Measurements from ENCODE around the gene NTF3.

Gene NTF3

GRCh38 chr12:5439788-5440300, 7.9 kb downstream of the NTF3 start:
- H3K27me3 Mint-ChIP-seq = peaks cover 30% of the 10 kb centered on the region
- no peak for DNase-seq
- no peak for ATAC-seq
- H3K4me1 Mint-ChIP-seq = no peaks in the 10 kb centered on the region
- no peak overlapping the region for H3K27ac Mint-ChIP-seq
- H3K36me3 Mint-ChIP-seq (ENCODE audit: low read depth) = no peaks in the 10 kb centered on the region
- no peak overlapping the region for H3K4me3 Mint-ChIP-seq
- H3K9me3 Mint-ChIP-seq = no peaks in the 10 kb centered on the region

DNA sequence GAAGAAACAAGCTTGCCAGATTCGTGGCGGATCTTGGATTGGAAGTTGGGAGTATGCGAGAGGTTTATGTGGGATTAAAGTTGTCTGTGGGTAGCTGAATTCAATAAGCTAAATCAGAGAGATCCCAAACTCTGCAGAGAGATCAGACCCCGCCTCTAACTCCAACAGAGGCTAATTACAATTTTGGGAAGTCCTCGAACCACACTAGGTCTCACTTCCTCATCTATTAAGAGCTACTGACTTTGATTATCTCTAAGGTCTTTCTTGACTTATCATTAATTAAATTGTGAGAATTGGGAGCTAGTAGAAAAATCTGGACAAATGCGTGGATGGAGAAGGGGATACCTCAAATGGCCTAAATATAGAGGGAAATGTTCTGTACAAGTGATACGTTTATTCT, 9.1 kb downstream of the NTF3 start:
- ATAC-seq (no peak), DNase-seq (no peak)
- no peak overlapping the region for H3K27ac Mint-ChIP-seq
- no peaks in the 10 kb centered on the region for H3K9me3 Mint-ChIP-seq
- no peaks in the 10 kb centered on the region for H3K36me3 Mint-ChIP-seq (ENCODE audit: low read depth)
- H3K27me3 Mint-ChIP-seq = peaks cover 30% of the 10 kb centered on the region
- no peaks in the 10 kb centered on the region for H3K4me1 Mint-ChIP-seq
- H3K4me3 Mint-ChIP-seq = no peak overlapping the region

GRCh38 chr12:5441497-5442236, 9.8 kb downstream of the NTF3 start:
- Mint-ChIP-seq H3K9me3 (no peaks in the 10 kb centered on the region), H3K27me3 (peaks cover 30% of the 10 kb centered on the region), H3K36me3 (ENCODE audit: low read depth) (no peaks in the 10 kb centered on the region), H3K27ac (no peak overlapping the region), H3K4me3 (no peak overlapping the region), H3K4me1 (no peaks in the 10 kb centered on the region)
- DNase-seq (no peak), ATAC-seq (no peak)

DNA sequence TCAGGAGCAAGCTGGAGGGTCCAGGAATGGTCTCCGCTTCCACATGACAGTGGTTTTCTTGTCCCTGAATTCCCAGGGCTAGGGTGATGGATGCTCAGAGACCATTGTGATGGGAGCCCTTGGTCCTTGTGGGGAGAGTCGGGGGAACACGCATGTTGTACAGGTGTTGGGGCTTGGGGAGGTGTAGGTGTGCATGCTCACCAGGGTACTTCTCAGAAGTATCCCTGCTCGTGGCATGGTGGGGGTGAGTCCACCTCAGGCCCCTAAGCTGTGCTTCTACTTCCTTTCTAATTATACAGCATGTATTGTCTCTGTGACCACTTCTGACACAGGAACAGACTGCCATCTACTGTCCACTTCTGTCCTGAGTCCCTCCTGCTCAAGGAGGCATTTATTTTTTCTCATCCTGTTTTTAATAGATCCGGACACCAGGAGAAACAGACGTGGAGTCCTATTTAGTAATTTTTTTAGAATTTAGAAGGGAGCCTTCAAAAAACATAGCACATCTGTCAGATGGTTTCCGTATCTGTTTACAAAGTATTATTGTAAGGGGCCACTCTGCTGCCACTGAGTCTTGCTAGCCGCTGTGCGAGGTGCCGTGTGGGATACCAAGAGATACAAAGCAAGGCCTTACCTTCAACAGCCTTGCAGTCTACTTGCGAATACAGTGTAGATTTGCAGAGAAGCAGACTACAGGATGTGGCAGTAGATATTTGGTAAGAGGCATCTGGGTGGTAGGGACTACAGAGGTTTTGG, 10.5 kb downstream of the NTF3 start:
- no peak for DNase-seq
- ATAC-seq = no peak
- no peaks in the 10 kb centered on the region for H3K36me3 Mint-ChIP-seq (ENCODE audit: low read depth)
- no peak overlapping the region for H3K27ac Mint-ChIP-seq
- no peaks in the 10 kb centered on the region for H3K9me3 Mint-ChIP-seq
- H3K27me3 Mint-ChIP-seq = peaks cover 23% of the 10 kb centered on the region
- no peaks in the 10 kb centered on the region for H3K4me1 Mint-ChIP-seq
- no peak overlapping the region for H3K4me3 Mint-ChIP-seq

- DNase-seq (no peak), ATAC-seq (no peak)
- no peaks in the 10 kb centered on the region for H3K36me3 Mint-ChIP-seq (ENCODE audit: low read depth)
- H3K4me3 Mint-ChIP-seq = no peak overlapping the region
- H3K27ac Mint-ChIP-seq = no peak overlapping the region
- no peaks in the 10 kb centered on the region for H3K4me1 Mint-ChIP-seq
- H3K27me3 Mint-ChIP-seq = peaks cover 12% of the 10 kb centered on the region
- H3K9me3 Mint-ChIP-seq = no peaks in the 10 kb centered on the region
Measured at GRCh38 chr12:5444520-5444919, 12.6 kb downstream of the NTF3 start.

DNA sequence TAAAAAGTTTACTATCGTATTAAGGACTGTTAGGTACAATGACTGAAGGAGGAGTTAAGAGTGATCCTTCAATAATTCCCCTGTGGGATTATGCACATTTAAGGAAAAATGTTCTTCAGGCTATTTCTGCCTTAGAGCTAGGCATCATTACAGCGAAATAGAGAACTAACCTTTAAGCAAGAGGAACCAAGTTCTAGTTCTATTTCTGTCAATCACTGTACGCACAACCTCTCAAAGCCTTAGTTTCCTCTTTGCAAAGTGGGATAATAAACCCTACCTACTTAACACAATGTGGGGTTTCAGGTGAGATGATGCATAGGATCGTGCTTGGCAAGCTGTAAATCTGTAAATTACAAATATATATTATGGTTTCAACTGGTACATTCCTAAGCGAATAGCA, 15.4 kb downstream of the NTF3 start:
- ATAC-seq = no peak
- Mint-ChIP-seq H3K9me3 (no peaks in the 10 kb centered on the region), H3K4me1 (no peaks in the 10 kb centered on the region), H3K36me3 (ENCODE audit: low read depth) (no peaks in the 10 kb centered on the region), H3K27ac (no peak overlapping the region), H3K4me3 (no peak overlapping the region), H3K27me3 (peaks cover 9% of the 10 kb centered on the region)
- DNase-seq = no peak

- no peaks in the 10 kb centered on the region for H3K4me1 Mint-ChIP-seq
- ATAC-seq (no peak), DNase-seq (no peak)
- H3K4me3 Mint-ChIP-seq = no peak overlapping the region
- H3K36me3 Mint-ChIP-seq (ENCODE audit: low read depth) = no peaks in the 10 kb centered on the region
- no peaks in the 10 kb centered on the region for H3K9me3 Mint-ChIP-seq
- peaks cover 7% of the 10 kb centered on the region for H3K27me3 Mint-ChIP-seq
- H3K27ac Mint-ChIP-seq = no peak overlapping the region
Measured at GRCh38 chr12:5451251-5451650, 19.3 kb downstream of the NTF3 start.

DNA sequence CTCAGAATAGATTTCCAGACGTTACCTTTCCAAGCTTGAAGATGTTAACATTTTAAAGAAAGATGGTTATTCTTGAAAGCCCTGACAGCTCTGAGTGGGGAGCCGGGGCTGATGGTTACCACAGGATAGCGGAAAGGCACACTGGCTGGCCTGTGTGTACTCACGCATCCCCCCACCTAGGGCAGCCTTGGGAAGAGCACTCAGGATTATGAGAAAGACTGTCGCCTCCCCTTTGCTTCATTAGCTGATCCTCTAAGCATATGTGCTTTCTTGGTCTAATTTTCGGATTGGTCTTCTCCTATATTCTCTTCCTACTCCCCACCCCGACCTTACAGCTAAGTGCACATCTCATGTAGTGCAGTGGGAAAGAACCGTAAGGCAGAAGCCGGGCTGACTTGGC, 20.7 kb downstream of the NTF3 start:
- no peak for ATAC-seq
- Mint-ChIP-seq H3K4me3 (no peak overlapping the region), H3K4me1 (peaks cover 6% of the 10 kb centered on the region), H3K9me3 (no peaks in the 10 kb centered on the region), H3K36me3 (ENCODE audit: low read depth) (no peaks in the 10 kb centered on the region), H3K27me3 (peaks cover 7% of the 10 kb centered on the region), H3K27ac (no peak overlapping the region)
- no peak for DNase-seq

DNA sequence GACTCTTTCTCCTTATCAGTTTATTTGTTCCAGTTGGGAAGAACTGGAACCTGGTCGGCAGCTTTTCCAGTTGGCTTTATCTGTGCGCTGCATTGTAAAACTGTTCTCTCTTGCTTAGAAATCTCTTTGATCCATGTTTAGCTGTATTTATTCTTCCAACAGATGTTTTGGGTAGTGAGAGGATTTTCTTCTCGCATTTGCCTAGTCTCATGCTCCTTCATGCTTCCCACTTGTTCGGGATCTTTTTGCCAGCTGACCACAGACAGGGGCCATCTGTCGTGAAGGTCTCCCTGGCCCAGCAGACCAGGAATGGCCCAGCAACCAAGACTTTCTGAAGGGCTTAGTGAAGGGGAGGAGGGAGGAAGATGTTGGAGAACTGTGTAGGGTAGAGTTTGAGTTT, 21.6 kb downstream of the NTF3 start:
- H3K4me3 Mint-ChIP-seq = no peak overlapping the region
- ATAC-seq = no peak
- peaks cover 6% of the 10 kb centered on the region for H3K4me1 Mint-ChIP-seq
- H3K36me3 Mint-ChIP-seq (ENCODE audit: low read depth) = no peaks in the 10 kb centered on the region
- DNase-seq = no peak
- no peaks in the 10 kb centered on the region for H3K9me3 Mint-ChIP-seq
- H3K27ac Mint-ChIP-seq = no peak overlapping the region
- peaks cover 7% of the 10 kb centered on the region for H3K27me3 Mint-ChIP-seq

DNA sequence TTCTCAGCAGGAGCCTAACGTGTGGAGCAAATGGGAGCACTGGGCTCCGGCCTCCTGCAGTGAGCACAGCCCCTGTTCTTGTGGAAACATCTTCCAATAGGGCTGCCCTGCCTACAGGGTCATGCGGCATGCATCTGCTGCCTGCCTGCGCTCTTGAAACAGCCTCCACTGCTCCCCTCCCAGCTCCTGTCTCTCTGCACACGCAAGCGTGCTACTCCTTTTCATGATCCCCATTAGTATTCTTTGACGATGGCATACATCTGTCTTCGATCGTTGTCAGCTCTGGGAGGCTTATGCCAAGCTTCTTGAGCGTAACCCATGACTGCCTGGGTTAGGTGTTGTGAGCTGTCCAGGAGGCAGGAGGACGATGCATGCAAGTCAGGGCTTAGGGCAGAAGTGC, 23.1 kb downstream of the NTF3 start:
- Mint-ChIP-seq H3K36me3 (ENCODE audit: low read depth) (no peaks in the 10 kb centered on the region), H3K27ac (no peak overlapping the region), H3K9me3 (no peaks in the 10 kb centered on the region), H3K4me1 (peaks cover 6% of the 10 kb centered on the region), H3K27me3 (peaks cover 7% of the 10 kb centered on the region), H3K4me3 (no peak overlapping the region)
- ATAC-seq (no peak), DNase-seq (no peak)

GRCh38 chr12:5456030-5456429, 24.1 kb downstream of the NTF3 start:
- no peak for ATAC-seq
- peaks cover 6% of the 10 kb centered on the region for H3K4me1 Mint-ChIP-seq
- no peak overlapping the region for H3K27ac Mint-ChIP-seq
- no peaks in the 10 kb centered on the region for H3K36me3 Mint-ChIP-seq (ENCODE audit: low read depth)
- peaks cover 7% of the 10 kb centered on the region for H3K27me3 Mint-ChIP-seq
- DNase-seq = no peak
- H3K9me3 Mint-ChIP-seq = no peaks in the 10 kb centered on the region
- H3K4me3 Mint-ChIP-seq = no peak overlapping the region

- no peak for ATAC-seq
Measured at GRCh38 chr12:5456906-5457305, 25.0 kb downstream of the NTF3 start.

DNA sequence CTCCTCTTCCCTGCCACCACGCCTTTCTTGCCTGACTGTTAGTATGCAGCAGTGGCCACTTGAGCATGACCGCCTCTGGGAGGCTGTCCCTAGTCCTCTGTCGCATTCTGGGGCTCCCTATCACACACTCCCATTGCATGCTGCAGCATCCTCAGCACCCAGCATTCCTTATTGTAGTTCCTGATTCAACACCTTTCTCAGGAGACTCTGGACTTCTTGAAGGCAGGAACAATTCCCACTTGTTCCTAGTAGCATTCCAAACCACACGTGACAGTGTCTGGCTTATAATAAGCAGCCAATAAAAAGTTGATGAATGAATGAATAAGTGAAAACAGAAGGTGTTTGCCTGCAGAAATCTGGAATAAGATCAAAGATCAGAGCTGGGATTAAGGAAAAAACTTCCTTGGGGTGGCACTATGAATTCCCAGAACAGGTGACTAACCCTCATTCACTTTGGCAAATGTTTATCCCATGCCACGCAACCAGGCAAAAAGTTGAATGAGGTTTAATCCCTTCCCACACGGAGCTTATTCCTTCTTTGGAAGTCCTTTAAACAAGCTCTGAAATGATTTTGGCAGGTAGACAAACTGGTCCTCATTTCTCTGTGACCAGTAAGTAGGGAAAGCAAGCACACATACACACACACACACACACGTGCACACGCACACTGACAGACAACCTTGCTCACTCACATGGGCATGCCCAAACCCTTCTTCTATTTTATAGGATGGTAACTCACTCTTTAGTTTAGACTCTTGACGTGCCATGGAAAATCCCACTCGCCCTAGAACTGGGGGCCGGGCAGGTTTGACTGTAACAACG, 26.5 kb downstream of the NTF3 start:
- no peak overlapping the region for H3K27ac Mint-ChIP-seq
- H3K4me1 Mint-ChIP-seq = peaks cover 6% of the 10 kb centered on the region
- ATAC-seq (no peak), DNase-seq (no peak)
- no peaks in the 10 kb centered on the region for H3K36me3 Mint-ChIP-seq (ENCODE audit: low read depth)
- no peaks in the 10 kb centered on the region for H3K9me3 Mint-ChIP-seq
- H3K4me3 Mint-ChIP-seq = no peak overlapping the region
- peaks cover 3% of the 10 kb centered on the region for H3K27me3 Mint-ChIP-seq

More at GRCh38 chr12:5456906-5457305, 25.0 kb downstream of the NTF3 start:
- peaks cover 7% of the 10 kb centered on the region for H3K27me3 Mint-ChIP-seq
- no peak for DNase-seq
- no peaks in the 10 kb centered on the region for H3K9me3 Mint-ChIP-seq
- H3K4me1 Mint-ChIP-seq = peaks cover 6% of the 10 kb centered on the region
- no peaks in the 10 kb centered on the region for H3K36me3 Mint-ChIP-seq (ENCODE audit: low read depth)
- no peak overlapping the region for H3K27ac Mint-ChIP-seq
- H3K4me3 Mint-ChIP-seq = no peak overlapping the region

- DNase-seq (no peak), ATAC-seq (no peak)
- peaks cover 6% of the 10 kb centered on the region for H3K4me1 Mint-ChIP-seq
- no peak overlapping the region for H3K27ac Mint-ChIP-seq
- H3K36me3 Mint-ChIP-seq (ENCODE audit: low read depth) = no peaks in the 10 kb centered on the region
- H3K4me3 Mint-ChIP-seq = no peak overlapping the region
- peaks cover 3% of the 10 kb centered on the region for H3K27me3 Mint-ChIP-seq
- H3K9me3 Mint-ChIP-seq = no peaks in the 10 kb centered on the region
Measured at GRCh38 chr12:5459051-5459782, 27.3 kb downstream of the NTF3 start.

All from activated naive CD8-positive, alpha-beta T cell treated with anti-CD3 and anti-CD28 coated beads, Interleukin-2, amount 50 U/mL, for 24 hours (primary cell).